ENCODE data around the gene TRIM54.

GRCh38 chr2:27240406-27240805 is 41.8 kb upstream of the TRIM54 start:
- TF ChIP-seq POLR2A (IDR thresholded peaks at IDR 0.05), result no peak
- no peak for TF ChIP-seq CTCF (IDR thresholded peaks at IDR 0.05)
